ENCODE measurements around the gene ENO1.
"Not testable (repeated sequence)": the region's sequence is repeated elsewhere in the genome, so short reads cannot be mapped to it uniquely, and the experiment has no call there.

- TF ChIP-seq, protein P1, sequence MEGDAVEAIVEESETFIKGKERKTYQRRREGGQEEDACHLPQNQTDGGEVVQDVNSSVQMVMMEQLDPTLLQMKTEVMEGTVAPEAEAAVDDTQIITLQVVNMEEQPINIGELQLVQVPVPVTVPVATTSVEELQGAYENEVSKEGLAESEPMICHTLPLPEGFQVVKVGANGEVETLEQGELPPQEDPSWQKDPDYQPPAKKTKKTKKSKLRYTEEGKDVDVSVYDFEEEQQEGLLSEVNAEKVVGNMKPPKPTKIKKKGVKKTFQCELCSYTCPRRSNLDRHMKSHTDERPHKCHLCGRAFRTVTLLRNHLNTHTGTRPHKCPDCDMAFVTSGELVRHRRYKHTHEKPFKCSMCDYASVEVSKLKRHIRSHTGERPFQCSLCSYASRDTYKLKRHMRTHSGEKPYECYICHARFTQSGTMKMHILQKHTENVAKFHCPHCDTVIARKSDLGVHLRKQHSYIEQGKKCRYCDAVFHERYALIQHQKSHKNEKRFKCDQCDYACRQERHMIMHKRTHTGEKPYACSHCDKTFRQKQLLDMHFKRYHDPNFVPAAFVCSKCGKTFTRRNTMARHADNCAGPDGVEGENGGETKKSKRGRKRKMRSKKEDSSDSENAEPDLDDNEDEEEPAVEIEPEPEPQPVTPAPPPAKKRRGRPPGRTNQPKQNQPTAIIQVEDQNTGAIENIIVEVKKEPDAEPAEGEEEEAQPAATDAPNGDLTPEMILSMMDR (IDR thresholded peaks at IDR 0.05): not testable (repeated sequence)
- not testable (repeated sequence) for TF ChIP-seq EP300, POLR2A, POLR2AphosphoS5 (IDR thresholded peaks at IDR 0.05)
Observed at GRCh38 chr1:8884105-8884504, 5.6 kb upstream of the ENO1 start.

Measured in stomach (tissue), 4 donors.